ENCODE data around the gene MPPED1. TPM values are rescaled to one million over a fixed set of nuclear protein-coding genes. Genes with fewer than 3 reads are reported as not detected.

The MPPED1 gene
- total and polyA plus RNA-seq, 12 donors: 0.01 TPM; not detected in 11

DNA sequence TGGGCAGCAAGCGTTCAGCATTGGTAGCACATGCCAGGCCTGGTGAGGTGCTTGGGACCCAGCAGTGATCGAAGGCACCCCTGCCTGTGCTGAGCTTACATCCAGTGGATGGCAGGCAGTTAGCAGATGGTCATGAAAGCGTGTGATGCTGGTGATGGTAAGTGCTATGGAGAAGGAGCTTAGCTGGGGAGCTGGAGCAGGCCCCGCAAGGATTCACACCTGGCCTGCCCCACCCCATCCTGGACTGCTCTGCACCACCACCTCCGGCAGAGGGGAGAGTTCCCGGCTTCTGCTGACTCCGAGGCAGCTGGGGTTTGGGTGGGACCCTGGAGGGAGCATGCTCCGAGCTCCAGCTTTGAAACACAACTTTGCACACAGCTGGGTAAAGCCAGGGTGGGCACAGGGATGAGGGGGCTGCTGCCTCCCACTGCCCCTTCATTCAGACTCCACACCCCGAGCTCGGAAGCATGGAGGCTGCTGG is 16.2 kb downstream of the MPPED1 start:
- H3K27me3 ChIP-seq: peaks cover 0 to 85% (median 69%) of the 10 kb centered on the region in 7 donors
- DNase-seq (no peak), ATAC-seq (no peak)

DNA sequence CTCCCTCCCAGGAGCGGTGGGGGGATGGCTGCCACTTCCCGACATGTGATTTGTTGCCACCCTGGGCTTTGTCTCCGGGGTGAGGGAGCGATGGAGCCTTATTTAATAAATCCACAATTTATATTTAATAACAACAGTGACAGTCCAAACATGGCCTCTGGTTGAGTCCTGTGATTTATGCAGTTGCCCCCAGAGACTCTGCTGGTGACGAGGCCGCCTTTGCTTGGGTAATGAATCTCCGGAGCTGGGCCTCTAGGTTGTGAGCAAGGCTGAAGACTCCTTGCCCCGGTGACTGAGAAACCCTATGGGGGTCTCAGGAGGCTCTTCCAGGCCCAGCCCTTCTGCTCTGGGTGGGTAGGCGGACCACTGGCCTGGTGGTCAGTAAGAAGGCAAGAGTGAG is 16.7 kb downstream of the MPPED1 start:
- DNase-seq: no peak
- no peaks in the 10 kb centered on the region for H3K36me3 ChIP-seq
- TF ChIP-seq, protein P1, sequence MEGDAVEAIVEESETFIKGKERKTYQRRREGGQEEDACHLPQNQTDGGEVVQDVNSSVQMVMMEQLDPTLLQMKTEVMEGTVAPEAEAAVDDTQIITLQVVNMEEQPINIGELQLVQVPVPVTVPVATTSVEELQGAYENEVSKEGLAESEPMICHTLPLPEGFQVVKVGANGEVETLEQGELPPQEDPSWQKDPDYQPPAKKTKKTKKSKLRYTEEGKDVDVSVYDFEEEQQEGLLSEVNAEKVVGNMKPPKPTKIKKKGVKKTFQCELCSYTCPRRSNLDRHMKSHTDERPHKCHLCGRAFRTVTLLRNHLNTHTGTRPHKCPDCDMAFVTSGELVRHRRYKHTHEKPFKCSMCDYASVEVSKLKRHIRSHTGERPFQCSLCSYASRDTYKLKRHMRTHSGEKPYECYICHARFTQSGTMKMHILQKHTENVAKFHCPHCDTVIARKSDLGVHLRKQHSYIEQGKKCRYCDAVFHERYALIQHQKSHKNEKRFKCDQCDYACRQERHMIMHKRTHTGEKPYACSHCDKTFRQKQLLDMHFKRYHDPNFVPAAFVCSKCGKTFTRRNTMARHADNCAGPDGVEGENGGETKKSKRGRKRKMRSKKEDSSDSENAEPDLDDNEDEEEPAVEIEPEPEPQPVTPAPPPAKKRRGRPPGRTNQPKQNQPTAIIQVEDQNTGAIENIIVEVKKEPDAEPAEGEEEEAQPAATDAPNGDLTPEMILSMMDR (IDR thresholded peaks at IDR 0.05): no peak
- no peaks in the 10 kb centered on the region for H3K9me3 ChIP-seq
- no peak overlapping the region for H3K27ac ChIP-seq
- no peak overlapping the region for H3K4me3 ChIP-seq
- intact Hi-C loops (cut with DNase I): no loop called here
- H3K4me1 ChIP-seq: no peaks in the 10 kb centered on the region
- WGBS, 2 donors: 84 to 86% methylated on average over 9 of the region's 9 CpGs
- peaks cover 0 to 82% (median 72%) of the 10 kb centered on the region in 7 donors for H3K27me3 ChIP-seq
- no peak for ATAC-seq

More for the DNA sequence above, 16.2 kb downstream of the MPPED1 start:
- intact Hi-C loops (cut with DNase I): no loop called here
- WGBS, 2 donors: 55 to 59% methylated on average over 10 of the region's 10 CpGs
- Histone ChIP-seq H3K27ac (no peak overlapping the region), H3K4me1 (no peaks in the 10 kb centered on the region), H3K4me3 (no peak overlapping the region), H3K36me3 (no peaks in the 10 kb centered on the region), H3K9me3 (no peaks in the 10 kb centered on the region)
- TF ChIP-seq, protein P1 (IDR thresholded peaks at IDR 0.05): no peak

DNA sequence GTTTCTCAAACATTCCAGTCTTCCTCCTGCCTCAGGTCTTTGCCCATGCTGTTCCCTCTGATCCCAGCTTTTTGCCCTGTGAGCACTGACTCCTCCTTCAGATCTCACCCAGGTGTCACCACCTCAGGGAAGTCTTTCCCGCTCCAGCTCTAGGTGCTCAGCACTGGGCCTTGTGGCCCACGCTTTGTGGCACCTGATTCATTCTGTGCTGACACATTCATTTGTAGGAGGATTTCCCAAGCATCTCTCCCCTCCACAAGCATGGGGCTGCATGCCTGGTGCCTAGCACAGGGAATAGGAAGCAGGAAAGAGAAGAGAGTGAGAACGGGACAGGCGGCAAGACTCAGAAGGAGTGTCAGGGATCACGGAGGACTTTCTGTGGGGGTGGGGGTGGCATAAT is 17.6 kb downstream of the MPPED1 start:
- 81 to 86% methylated on average over 5 of the region's 5 CpGs for WGBS, 2 donors
- Histone ChIP-seq H3K27ac (no peak overlapping the region), H3K9me3 (no peaks in the 10 kb centered on the region), H3K4me1 (no peaks in the 10 kb centered on the region), H3K27me3 (peaks cover 0 to 83% (median 70%) of the 10 kb centered on the region in 7 donors), H3K36me3 (no peaks in the 10 kb centered on the region), H3K4me3 (no peak overlapping the region)
- DNase-seq: no peak
- TF ChIP-seq, protein P1 (IDR thresholded peaks at IDR 0.05): no peak
- no peak for ATAC-seq
- intact Hi-C loops (cut with DNase I): no loop called here

DNA sequence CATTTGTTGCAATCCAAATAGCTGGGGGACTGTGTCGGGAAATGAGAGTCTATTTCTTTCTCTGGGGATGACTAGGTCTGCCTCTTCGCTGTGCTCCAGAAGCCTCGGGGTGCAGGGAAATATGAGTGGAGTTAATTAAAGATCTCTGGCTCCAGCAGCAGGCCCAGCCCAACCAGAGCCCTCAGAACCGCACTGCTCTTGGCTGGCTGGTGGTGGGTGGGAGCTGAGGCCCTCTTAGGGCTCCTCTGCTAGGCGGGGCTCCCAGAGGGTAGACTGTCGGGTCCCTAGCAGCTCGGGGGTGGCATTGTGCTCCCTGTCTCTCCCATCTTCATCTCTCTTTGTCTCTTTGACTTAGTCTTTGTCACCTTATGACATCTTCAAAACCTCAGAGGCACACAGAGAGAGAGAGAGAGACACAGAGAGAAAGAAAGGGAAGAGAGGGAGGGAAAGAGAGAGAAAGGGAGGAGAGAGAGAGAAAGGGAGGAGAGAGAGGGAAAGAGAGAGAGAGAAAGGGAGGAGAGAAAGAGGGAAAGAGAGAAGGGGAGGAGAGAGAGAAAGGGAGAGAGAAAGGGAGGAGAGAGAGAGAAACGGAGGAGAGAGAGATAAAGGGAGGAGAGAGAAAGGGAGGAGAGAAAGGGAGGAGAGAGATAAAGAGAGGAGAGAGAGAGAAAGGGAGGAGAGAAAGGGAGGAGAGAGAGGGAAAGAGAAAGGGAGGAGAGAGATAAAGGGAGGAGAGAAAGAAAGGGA is 20.2 kb downstream of the MPPED1 start:
- no peak for DNase-seq
- Histone ChIP-seq H3K4me1 (no peaks in the 10 kb centered on the region), H3K27me3 (peaks cover 0 to 84% (median 71%) of the 10 kb centered on the region in 7 donors), H3K4me3 (no peak overlapping the region), H3K9me3 (no peaks in the 10 kb centered on the region), H3K27ac (no peak overlapping the region), H3K36me3 (no peaks in the 10 kb centered on the region)
- intact Hi-C loops (cut with DNase I): no loop called here
- WGBS, 2 donors: 40% methylated on average over 8 of the region's 8 CpGs
- ATAC-seq: no peak
- TF ChIP-seq, protein P1 (IDR thresholded peaks at IDR 0.05): no peak

Measured in heart right ventricle (tissue), 16 donors.